8988T (cell line): ENCODE measurements around the gene SEC23IP.

Source experiments
- DNase-seq: peaks from one replicate; pipeline ENCODE4 v3.0.0; 2011

SEC23IP gene

GRCh38 chr10:119942973-119943372 lies 50.4 kb downstream of the SEC23IP start:
- DNase-seq: no peak

- no peak for DNase-seq
Observed at GRCh38 chr10:119945805-119946204, 53.3 kb downstream of the SEC23IP start.

DNA sequence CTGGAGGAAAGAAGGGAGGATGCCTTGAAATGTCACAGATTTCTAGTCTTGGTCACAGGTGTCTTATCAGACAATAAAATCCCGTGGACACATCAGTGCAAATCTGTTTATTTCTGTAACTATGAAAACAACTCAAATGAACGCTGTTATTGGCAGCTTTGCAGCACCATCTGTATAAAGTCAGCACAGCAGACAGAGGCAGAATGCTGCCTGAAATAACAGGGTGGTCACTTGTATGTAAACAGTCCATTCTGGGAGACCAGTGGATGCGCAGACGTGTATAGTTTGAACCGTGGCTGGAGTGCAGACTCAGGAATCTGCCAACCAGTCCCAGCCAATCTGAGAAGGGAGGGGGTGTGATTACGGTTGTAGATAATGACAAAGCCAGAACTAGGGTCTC lies 54.8 kb downstream of the SEC23IP start:
- no peak for DNase-seq

DNA sequence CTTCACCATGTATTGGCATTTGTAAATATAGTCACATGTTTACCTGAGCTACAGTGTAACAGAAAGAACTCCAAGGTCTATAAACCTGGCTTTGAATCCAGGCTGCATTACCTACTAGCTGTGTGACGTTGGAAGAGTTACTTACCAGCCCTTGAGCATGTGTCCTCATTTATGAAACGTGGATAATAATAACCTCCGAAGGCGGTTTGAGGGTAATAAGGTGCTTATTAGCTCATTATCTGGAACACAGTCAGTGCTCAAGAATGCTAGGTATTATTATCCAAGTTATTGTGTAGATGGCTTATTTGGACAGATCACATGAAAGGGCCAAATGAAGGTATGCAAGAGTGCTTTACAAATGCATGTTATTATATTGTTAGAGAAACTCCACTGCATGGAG lies 64.9 kb downstream of the SEC23IP start:
- no peak for DNase-seq

DNA sequence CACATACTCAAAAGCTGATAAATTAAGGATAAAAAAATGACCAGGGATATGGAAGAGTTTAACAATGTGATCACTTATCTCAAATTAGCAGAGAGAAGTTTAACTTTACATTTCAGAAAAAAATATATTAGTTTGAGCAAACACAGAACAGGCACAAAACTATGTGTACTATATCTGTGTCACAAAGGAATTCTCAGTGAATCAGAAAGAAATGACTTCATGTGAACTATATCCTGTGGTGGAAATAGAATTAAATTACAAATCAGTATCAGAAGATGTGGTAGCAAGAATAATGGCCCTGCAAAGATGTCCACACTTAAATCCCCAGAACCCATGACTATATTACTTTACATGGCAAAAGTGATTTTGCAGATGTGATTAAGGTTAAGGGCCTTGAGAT lies 70.3 kb downstream of the SEC23IP start:
- no peak for DNase-seq

GRCh38 chr10:119967066-119967465 lies 74.5 kb downstream of the SEC23IP start:
- no peak for DNase-seq

DNA sequence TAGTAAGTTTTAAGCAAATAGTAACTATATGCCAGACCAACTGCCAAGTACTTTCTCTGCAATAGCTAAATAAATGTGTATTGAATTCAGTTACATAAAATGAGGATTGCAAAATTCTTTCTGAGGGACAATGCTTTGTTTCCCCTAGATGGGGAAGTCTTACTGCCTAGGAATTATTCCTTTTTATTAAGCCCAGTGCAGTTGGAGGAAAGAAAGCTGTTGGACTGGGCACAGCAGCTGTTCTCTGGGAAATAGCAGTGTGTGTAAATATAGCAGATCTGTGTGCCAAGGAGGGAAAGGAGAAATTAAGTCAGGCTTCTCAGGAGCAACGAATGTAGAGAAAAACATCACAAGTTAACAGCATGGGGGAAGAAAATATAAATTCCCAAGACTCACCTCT lies 77.1 kb downstream of the SEC23IP start:
- no peak for DNase-seq

- DNase-seq: no peak
Observed at GRCh38 chr10:119970107-119970506, 77.6 kb downstream of the SEC23IP start.

GRCh38 chr10:119970963-119971362 lies 78.4 kb downstream of the SEC23IP start:
- DNase-seq: no peak

DNA sequence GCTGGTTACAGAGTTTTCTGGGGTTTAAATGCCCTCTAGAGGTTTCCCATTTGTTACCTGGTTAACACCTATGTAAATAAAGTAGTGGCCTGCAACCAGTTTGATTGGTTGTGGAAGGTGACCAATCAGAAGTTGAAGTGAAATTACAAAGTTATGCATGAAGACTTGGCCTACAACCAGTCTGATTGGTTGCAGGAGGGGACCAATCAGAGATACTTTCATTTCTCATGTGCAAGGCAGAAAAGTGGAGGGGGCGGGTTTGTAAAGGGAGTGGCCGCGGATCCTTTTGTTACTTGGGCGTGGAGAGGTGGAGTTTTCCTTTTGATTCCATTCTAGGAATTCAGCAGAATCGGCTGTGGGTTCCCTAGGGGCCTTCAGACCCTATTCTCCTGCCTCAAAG lies 80.8 kb downstream of the SEC23IP start:
- no peak for DNase-seq

- no peak for DNase-seq
Observed at GRCh38 chr10:119976421-119976820, 83.9 kb downstream of the SEC23IP start.

- DNase-seq: no peak
Observed at GRCh38 chr10:119980956-119981750, 88.6 kb downstream of the SEC23IP start.

DNA sequence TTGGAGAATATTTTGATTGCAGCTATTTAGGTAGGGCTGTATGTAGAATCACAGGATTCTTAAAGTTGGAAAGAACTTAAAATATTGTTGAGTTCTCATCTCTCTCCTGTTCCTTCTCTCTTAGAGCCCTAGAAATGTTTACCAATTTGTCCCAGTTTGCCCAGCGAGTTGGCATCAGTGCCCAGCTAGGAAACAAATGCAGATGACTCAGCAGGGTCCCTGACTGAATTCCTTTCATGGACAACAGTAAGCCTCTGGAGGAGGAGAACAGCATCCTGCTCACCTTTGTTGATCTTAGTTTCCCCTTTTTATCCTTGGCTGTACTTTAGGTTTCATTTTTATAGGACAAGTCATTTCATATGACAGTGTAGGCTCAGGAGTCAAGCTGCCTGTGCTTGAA lies 89.3 kb downstream of the SEC23IP start:
- no peak for DNase-seq

- DNase-seq: no peak
Observed at GRCh38 chr10:119988333-119988732, 95.8 kb downstream of the SEC23IP start.

DNA sequence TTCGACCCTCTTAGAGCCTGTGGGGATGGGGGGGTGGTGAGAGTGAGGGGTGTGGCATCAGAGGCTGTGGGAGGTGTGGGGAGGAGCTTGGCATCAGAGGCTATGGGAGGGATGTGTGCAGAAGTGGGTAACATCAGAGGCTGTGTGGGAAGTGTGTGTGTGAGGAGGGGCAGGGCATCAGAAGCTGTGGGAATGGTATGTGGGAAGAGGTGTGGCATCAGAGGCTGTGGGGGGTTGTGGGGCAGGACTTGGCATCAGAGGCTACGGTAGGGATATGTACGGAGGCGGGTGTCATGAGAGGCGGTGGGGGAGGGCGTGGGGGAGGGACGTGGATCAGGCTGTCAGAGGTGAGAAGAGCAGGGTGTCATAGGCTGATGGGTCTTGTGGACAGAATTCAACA lies 97.4 kb downstream of the SEC23IP start:
- no peak for DNase-seq

DNA sequence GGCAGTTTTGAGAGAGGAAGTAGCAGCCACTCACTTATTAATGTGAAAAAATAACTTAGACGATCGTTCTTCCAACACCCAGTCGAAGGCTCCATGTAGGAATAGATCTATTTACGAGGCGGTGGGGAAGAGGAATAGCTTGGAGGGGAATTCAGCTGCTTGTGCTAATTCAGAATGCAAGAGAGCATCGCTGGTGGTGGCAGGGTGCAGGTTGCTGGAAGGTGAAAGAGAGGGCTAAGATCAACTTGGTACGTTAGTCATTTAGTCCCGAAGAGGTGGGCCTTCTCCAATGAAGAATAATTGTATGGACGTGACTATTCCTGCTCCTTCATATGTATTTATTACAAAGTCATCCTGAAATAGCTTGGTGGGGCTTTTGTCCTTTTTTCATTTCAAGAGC lies 98.5 kb downstream of the SEC23IP start:
- no peak for DNase-seq

DNA sequence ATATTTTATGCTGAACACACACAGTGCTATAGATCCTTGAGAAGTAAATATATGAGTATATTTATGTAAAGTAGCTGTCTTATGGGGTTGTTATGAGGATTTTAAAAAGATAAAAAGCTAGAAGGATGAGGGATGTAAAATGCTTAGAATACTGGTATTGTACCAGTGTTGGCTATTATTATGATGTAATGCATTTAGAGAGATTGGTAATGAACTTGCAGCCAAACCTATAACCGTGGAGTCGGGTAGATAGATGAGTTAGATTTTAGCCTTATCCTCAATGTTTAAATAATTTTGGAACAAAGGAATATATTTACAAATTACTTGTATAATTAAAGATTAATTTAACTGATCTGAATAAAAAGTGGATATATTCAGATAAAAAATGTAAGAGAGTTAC lies 99.3 kb downstream of the SEC23IP start:
- no peak for DNase-seq
